ENCODE results near the gene HIPK4.
"Not testable (repeated sequence)": the region's sequence is repeated elsewhere in the genome, so short reads cannot be mapped to it uniquely, and the experiment has no call there.

HIPK4 gene

DNA sequence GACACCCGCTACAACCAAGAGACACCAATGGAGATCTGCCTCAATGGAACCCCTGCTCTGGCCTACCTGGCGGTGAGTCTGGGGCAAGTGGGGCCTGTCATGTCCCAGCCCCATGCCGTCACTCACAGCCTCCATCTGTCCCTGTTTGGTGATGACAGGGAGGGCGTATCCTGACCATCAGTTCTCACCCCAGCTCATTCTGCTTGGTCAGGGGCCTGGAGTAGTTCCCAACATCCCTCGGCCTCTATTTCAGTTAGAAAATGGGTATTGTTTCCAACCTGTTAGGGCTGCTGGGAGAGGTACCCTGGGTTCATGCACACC, 18.2 kb downstream of the HIPK4 start:
- TF ChIP-seq, protein P1, sequence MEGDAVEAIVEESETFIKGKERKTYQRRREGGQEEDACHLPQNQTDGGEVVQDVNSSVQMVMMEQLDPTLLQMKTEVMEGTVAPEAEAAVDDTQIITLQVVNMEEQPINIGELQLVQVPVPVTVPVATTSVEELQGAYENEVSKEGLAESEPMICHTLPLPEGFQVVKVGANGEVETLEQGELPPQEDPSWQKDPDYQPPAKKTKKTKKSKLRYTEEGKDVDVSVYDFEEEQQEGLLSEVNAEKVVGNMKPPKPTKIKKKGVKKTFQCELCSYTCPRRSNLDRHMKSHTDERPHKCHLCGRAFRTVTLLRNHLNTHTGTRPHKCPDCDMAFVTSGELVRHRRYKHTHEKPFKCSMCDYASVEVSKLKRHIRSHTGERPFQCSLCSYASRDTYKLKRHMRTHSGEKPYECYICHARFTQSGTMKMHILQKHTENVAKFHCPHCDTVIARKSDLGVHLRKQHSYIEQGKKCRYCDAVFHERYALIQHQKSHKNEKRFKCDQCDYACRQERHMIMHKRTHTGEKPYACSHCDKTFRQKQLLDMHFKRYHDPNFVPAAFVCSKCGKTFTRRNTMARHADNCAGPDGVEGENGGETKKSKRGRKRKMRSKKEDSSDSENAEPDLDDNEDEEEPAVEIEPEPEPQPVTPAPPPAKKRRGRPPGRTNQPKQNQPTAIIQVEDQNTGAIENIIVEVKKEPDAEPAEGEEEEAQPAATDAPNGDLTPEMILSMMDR (conservative IDR thresholded peaks at IDR 0.05; ENCODE audit: low read depth, low read length), result no peak
- no peak overlapping the region for H3K4me3 ChIP-seq (ENCODE audit: low read length)
- no peak for DNase-seq (ENCODE audit: low read depth)

DNA sequence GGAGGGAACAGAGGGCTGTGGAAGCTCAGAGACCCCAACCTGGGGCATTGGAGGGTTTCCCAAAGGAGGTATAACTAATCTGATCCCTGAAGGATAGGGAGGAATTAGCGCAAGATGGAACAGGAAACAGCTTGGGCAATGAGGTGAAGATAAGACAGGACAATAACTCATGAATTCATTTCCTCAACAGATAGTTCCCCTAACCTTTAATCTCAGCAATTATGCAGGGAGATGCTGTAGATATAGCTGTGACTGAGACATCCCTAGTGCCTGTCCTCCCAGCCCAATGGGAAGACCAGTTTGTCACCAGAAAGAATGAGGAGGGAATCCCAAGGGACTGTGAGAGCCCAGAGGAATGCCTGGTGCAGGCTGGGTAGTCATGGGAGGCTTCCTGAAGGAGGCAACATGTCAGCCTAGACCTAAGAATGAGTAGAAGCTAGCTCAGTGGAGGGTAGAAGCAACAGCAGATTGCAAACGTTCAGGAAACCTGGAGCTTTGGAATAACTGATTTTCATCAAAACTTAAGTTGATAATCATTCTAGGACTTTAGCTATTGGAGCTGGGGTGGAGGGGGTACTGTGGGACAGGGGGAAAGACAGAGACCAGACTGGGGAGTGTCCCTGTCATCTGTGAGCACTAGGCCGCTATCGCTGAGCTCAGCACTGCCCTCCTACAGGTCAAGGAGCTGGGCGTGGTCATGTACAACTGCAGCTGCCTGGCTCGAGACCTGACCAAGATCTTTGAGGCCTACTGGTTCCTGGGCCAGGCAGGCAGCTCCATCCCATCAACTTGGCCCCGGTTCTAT, 18.8 kb downstream of the HIPK4 start:
- no peak for DNase-seq (ENCODE audit: low read depth)
- TF ChIP-seq, protein P1 (conservative IDR thresholded peaks at IDR 0.05; ENCODE audit: low read depth, low read length), result no peak
- H3K4me3 ChIP-seq (ENCODE audit: low read length), result no peak overlapping the region

DNA sequence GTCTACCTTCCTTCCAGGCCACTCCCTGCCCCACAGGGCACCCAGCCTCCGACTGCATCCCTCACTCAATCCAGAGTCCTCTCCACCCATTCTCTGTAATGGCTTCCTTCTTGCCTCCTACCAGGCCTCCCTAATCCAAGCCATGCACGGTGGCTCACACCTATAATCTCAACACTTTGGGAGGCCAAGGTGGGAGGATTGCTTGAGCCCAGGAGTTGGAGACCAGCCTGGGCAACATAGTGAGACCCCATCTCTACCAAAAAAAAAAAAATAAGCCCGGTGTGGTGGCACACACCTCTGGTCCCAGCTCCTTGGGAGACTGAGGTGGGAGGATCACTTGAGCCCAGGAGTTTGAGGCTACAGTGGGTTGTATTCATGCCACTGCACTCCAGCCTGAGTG, 19.7 kb downstream of the HIPK4 start:
- H3K4me3 ChIP-seq (ENCODE audit: low read length); DNase-seq (ENCODE audit: low read depth): not testable (repeated sequence)

DNA sequence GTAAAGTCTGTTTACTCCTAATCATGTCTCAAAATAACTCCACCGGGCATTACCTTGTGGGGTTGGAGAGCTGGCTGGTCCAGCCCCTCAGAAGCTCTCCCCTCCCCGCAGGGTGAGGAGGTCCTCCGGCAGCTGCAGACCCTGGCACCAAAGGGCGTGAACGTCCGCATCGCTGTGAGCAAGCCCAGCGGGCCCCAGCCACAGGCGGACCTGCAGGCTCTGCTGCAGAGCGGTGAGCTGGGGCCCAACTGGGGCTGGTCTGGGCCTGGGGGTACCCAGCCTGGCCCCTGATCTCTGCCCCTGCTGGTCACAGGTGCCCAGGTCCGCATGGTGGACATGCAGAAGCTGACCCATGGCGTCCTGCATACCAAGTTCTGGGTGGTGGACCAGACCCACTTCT, 20.2 kb downstream of the HIPK4 start:
- DNase-seq (ENCODE audit: low read depth), result no peak
- TF ChIP-seq, protein P1 (conservative IDR thresholded peaks at IDR 0.05; ENCODE audit: low read depth, low read length), result no peak
- H3K4me3 ChIP-seq (ENCODE audit: low read length), result no peak overlapping the region

DNA sequence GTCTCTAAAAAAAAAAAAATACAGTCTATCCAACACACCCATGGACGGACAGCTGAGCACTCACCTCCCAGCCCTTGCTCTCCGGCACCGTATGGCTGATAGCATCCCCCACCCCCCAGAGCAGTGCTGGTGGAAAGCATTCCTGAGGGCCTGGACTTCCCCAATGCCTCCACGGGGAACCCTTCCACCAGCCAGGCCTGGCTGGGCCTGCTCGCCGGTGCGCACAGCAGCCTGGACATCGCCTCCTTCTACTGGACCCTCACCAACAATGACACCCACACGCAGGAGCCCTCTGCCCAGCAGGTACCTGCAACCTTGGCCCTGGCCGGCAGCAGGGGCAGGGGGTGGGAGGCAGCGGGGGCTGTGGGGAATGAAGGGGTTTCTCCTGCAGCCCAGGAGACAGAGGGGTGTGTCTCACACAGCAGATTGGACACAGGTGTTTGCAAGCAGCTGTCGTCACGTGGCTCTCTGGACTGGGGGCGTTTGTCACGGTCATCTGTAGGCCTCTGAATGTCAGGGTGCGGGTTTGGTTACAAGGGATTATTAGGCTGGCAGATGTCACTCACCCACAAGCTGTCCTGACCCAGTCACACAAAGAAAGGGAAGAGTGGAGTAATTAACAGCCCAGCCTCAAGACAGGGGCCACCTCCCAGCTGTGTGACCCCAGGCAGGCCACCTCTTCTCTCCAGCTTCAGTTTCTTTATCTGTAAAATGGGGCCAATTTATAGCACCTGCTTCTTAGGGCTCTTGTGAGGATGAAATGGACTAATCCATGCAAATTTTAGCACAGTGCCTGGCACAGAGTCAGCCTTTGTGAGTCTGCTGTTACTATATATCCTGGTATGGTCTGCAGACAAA, 22.2 kb downstream of the HIPK4 start:
- no peak for DNase-seq (ENCODE audit: low read depth)
- no peak overlapping the region for H3K4me3 ChIP-seq (ENCODE audit: low read length)
- TF ChIP-seq, protein P1 (conservative IDR thresholded peaks at IDR 0.05; ENCODE audit: low read depth, low read length), result no peak

DNA sequence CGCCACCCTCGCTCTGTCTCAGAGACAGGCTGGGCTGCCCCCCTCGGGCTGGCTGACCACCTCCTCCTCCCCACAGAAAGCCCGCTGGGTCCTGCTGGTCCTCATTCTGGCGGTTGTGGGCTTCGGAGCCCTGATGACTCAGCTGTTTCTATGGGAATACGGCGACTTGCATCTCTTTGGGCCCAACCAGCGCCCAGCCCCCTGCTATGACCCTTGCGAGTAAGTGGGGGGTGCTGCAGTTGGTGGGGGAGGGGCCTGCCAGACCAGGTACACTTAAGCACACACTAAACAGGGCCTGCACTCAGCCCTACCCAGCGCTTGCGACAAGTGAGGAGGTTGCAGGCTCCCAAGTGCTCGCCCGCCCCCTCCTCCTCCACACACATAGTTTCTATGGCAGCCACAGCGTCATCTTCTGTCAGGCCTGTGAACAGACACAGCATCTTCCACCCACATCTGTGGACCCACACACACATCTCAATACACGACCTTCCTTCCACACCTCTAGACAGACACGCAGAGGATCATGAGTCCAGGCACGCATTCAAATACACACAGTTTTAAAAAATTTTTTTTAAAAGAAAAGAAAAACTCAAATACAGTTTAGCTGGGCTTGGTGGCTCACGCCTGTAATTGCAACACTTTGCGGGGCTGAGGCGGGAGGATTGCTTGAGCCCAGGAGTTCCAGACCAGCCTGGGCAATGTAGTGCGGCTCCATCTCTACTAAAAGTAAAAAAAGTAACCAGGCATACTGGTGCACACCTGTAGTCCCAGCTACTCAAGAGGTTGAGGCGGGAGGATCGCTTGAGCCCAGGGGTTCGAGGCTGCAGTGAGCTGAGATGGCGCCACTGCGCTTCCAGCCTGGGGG, 23.1 kb downstream of the HIPK4 start:
- TF ChIP-seq, protein P1 (conservative IDR thresholded peaks at IDR 0.05; ENCODE audit: low read depth, low read length), result no peak
- DNase-seq (ENCODE audit: low read depth), result no peak
- H3K4me3 ChIP-seq (ENCODE audit: low read length), result peak overlapping the region; percentile 65

Measured in retinal pigment epithelial cell (primary cell).